Coronary artery (tissue), 2 donors: ENCODE data around the gene HINFP.
"Not testable (repeated sequence)": the region's sequence is repeated elsewhere in the genome, so short reads cannot be mapped to it uniquely, and the experiment has no call there.

ENCODE experiments used
- DNase-seq: peaks from one replicate; pipeline ENCODE4 v3.0.0-alpha.2; 2017; ENCODE audit warnings: low spot score
- H3K27ac ChIP-seq, 2 donors: fragments of 200-600 bp; sonication (generic); one replicate each; pipeline ENCODE4 v1.5.1; 2016 to 2019
- H3K4me3 ChIP-seq: fragments of 200-600 bp; sonication (generic); 2 replicates; pipeline ENCODE4 v1.5.1; 2016; ENCODE audit warnings: mild to moderate bottlenecking, moderate library complexity
- TF ChIP-seq, protein P1 (sequence below): fragments of 200-600 bp; sonication (generic); IDR thresholded peaks from one replicate; pipeline ENCODE4 v1.5.1; 2019; ENCODE audit warnings: antibody characterized with exemption

Gene HINFP

DNA sequence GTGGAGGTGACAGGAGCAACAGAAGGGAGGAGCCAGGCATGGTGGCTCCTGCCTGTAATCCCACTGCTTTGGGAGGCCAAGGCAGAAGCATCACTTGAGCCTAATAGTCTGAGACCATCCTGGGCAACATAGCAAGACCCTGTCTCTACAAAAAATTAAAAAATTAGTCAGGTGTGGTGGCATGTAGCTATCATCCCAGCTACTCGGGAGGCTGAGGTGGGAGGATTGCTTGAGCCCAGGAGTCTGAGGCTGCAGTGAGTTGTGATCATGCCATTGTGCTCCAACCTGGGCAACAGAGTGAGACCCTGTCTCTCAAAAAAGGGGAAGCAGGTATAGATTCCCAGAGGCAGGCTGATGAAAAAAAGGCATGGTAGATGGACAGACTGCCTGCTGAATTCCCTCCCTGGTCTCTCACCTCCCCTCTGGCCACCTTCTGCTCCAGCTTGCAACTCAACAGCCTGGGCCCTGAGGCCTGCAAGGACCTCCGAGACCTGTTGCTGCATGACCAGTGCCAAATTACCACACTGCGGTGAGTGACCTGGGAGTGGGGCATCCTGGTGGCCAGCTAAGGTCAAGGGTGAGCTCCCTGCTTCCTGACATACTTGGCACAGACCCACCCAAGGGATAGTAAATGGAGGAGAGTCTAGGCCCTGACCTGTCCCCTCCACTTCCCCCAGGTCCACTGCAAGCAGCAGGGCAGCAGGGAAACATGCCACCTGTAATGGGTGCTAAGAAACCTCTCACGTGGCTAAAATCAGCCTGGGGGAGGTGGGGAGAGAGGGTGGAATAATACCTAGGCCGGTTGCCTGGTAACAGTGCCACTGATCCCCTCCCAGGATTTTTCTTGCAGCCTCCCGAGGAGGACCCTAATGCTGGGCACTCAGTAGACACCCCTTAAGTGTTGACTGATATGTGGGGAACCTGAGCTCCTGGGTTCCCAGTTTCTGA, 59.6 kb downstream of the HINFP start:
- no peak for DNase-seq
- TF ChIP-seq, protein P1, sequence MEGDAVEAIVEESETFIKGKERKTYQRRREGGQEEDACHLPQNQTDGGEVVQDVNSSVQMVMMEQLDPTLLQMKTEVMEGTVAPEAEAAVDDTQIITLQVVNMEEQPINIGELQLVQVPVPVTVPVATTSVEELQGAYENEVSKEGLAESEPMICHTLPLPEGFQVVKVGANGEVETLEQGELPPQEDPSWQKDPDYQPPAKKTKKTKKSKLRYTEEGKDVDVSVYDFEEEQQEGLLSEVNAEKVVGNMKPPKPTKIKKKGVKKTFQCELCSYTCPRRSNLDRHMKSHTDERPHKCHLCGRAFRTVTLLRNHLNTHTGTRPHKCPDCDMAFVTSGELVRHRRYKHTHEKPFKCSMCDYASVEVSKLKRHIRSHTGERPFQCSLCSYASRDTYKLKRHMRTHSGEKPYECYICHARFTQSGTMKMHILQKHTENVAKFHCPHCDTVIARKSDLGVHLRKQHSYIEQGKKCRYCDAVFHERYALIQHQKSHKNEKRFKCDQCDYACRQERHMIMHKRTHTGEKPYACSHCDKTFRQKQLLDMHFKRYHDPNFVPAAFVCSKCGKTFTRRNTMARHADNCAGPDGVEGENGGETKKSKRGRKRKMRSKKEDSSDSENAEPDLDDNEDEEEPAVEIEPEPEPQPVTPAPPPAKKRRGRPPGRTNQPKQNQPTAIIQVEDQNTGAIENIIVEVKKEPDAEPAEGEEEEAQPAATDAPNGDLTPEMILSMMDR = no peak
- Histone ChIP-seq H3K27ac (no peak overlapping the region), H3K4me3 (no peak overlapping the region)

DNA sequence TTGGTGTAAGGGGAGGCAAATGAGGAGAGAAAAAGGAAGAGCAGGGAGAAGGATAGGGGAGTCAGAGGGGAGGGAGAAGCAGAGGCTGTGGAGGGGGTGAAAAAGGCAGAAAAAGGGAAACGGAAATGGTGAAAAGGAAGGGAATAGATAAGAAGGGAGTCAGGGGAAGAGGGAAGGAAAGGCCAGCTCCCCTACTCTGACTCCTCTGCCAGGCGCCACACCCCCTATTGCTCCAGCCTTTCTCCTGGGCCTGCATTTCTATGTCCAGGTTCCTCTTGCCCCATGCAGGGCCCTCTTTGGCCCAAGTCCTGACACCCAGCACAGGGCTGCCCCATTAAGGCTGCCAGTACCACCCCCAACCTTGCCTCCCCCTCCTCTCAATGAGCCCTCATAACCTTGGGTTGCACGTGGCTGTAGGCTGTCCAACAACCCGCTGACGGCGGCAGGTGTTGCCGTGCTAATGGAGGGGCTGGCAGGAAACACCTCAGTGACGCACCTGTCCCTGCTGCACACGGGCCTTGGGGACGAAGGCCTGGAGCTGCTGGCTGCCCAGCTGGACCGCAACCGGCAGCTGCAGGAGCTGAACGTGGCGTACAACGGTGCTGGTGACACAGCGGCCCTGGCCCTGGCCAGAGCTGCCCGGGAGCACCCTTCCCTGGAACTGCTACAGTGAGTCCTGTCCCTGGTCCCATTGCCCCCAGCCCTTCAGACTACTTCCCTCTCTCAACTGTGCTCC, 60.5 kb downstream of the HINFP start:
- H3K27ac ChIP-seq = no peak overlapping the region
- no peak overlapping the region for H3K4me3 ChIP-seq
- DNase-seq = no peak
- TF ChIP-seq, protein P1 = no peak

DNA sequence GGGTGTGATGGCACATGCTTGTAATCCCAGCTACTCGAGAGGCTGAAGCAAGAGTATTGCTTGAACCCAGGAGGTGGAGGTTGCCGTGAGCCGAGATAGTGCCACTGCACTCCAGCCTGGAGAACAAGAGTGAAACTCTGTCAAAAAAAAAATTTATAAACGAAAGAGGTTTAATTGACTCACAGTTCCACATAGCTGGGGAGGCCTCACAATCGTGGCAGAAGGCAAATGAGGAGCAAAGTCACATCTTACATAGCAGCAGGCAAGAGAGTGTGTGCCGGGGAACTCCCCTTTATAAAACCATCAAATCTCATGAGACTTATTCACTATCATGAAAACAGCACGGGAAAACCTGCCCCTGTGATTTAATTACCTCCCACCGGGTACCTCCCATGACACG, 63.0 kb downstream of the HINFP start:
- DNase-seq, H3K27ac ChIP-seq, H3K4me3 ChIP-seq: not testable (repeated sequence)
